Liver (tissue), 3 donors: ENCODE measurements around the gene MCF2L2.

ENCODE experiments used
- CTCF ChIP-seq: fragments of 150-350 bp; IDR thresholded peaks from 2 replicates; pipeline ENCODE4 v1.5.1; 2017; ENCODE audit warnings: improper control_type of control experiment, low read depth, low read length; ENCODE audit not compliant: missing input control
- RAD21 ChIP-seq, 2 donors: IDR thresholded peaks; 2 replicates each; pipeline ENCODE4 v1.6.1; 2016; ENCODE audit warnings: antibody characterized with exemption in 2 of 2, mild to moderate bottlenecking in 2 of 2
- donor health status: healthy.
- donor health status: healthy.

- TF ChIP-seq CTCF (no peak), RAD21 (IDR thresholded peaks at IDR 0.05) (no peak)
Measured at GRCh38 chr3:183410759-183411158, 17.7 kb downstream of the MCF2L2 start.
